ENCODE data around the gene NUTM2E.
"Not testable (repeated sequence)": the region's sequence is repeated elsewhere in the genome, so short reads cannot be mapped to it uniquely, and the experiment has no call there.

Gene NUTM2E

DNA sequence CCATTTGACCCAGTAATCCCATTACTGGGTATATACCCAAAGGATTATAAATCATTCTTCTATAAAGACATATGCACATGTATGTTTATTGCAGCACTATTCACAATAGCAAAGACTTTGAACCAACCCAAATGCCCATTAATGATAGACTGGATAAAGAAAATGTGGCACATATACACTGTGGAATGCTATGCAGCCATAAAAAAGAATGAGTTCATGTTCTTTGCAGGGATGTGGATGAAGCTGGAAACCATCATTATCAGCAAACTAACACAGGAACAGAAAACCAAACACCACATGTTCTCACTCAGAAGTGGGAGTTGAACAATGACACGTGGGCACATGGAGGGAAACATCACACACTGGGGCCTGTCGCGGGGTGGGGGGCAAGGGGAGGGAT is 7.3 kb downstream of the NUTM2E start:
- not testable (repeated sequence) for H3K79me2 ChIP-seq (ENCODE audit: insufficient read depth, low read length); H4K20me1 ChIP-seq (ENCODE audit: insufficient read depth, low read length); H3K27ac ChIP-seq (ENCODE audit: low read length)

DNA sequence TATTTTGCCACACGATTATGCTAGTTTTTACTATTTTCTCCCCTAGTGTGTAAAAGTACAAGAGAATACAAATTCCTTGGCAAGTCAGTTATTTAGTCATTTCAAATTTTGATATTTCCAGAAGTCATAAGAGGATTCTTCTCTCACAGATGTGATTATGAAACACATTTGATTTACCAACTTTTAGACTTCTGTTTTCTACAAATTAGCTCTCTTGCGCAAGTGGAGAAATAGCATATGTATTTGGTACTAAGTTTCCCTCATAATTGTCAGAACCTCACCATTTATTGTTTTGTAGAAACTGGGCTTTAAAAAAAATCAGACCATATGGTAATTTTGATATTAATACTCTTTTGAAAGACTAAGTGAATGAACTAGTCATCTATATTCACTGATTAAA is 9.4 kb downstream of the NUTM2E start:
- H3K4me1 ChIP-seq (ENCODE audit: insufficient read depth, low read length); H3K27ac ChIP-seq (ENCODE audit: low read length); H3K36me3 ChIP-seq (ENCODE audit: insufficient read depth, low read length); H3K4me3 ChIP-seq (ENCODE audit: low read depth in 1 of 2, low read length in 2 of 2); H3K4me2 ChIP-seq (ENCODE audit: insufficient read depth, low read length); DNase-seq; H3K27me3 ChIP-seq (ENCODE audit: insufficient read depth, low read length, poor library complexity); H4K20me1 ChIP-seq (ENCODE audit: insufficient read depth, low read length); ATAC-seq (ENCODE audit: insufficient read depth, low read depth); H2AFZ ChIP-seq (ENCODE audit: low read depth, low read length); H3K9ac ChIP-seq (ENCODE audit: low read depth, low read length); H3K9me3 ChIP-seq (ENCODE audit: insufficient read depth, low read length, severe bottlenecking); H3K79me2 ChIP-seq (ENCODE audit: insufficient read depth, low read length): not testable (repeated sequence)

More for the DNA sequence above, 7.3 kb downstream of the NUTM2E start:
- ATAC-seq (ENCODE audit: insufficient read depth, low read depth); H3K4me3 ChIP-seq (ENCODE audit: low read depth in 1 of 2, low read length in 2 of 2); H3K4me2 ChIP-seq (ENCODE audit: insufficient read depth, low read length); H3K36me3 ChIP-seq (ENCODE audit: insufficient read depth, low read length); H3K4me1 ChIP-seq (ENCODE audit: insufficient read depth, low read length); H3K27me3 ChIP-seq (ENCODE audit: insufficient read depth, low read length, poor library complexity); H3K9ac ChIP-seq (ENCODE audit: low read depth, low read length); H3K9me3 ChIP-seq (ENCODE audit: insufficient read depth, low read length, severe bottlenecking); H2AFZ ChIP-seq (ENCODE audit: low read depth, low read length); DNase-seq: not testable (repeated sequence)

DNA sequence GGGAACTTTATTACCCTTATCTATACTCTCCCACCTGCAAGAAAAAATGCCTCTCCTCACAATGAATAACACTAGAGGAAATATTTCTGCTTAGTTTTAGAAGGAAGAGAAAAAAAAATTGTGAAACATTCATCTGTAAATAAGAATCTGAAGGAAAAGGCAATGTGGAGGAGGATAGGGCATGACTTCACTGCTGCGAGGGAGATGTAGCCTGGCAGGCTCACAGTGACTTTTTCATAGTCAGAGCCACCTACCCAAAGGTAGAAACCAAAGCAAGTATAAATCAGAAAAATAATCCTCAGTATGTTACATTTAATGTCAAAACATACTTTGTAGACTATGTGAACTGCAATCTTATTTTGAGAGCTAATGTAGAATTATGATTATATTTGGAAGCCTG is 10.4 kb downstream of the NUTM2E start:
- H3K27ac ChIP-seq (ENCODE audit: low read length); H3K36me3 ChIP-seq (ENCODE audit: insufficient read depth, low read length); H3K9me3 ChIP-seq (ENCODE audit: insufficient read depth, low read length, severe bottlenecking); H2AFZ ChIP-seq (ENCODE audit: low read depth, low read length); H3K4me2 ChIP-seq (ENCODE audit: insufficient read depth, low read length); DNase-seq; H3K27me3 ChIP-seq (ENCODE audit: insufficient read depth, low read length, poor library complexity); H3K9ac ChIP-seq (ENCODE audit: low read depth, low read length); H4K20me1 ChIP-seq (ENCODE audit: insufficient read depth, low read length); H3K4me3 ChIP-seq (ENCODE audit: low read depth in 1 of 2, low read length in 2 of 2); ATAC-seq (ENCODE audit: insufficient read depth, low read depth); H3K4me1 ChIP-seq (ENCODE audit: insufficient read depth, low read length); H3K79me2 ChIP-seq (ENCODE audit: insufficient read depth, low read length): not testable (repeated sequence)

DNA sequence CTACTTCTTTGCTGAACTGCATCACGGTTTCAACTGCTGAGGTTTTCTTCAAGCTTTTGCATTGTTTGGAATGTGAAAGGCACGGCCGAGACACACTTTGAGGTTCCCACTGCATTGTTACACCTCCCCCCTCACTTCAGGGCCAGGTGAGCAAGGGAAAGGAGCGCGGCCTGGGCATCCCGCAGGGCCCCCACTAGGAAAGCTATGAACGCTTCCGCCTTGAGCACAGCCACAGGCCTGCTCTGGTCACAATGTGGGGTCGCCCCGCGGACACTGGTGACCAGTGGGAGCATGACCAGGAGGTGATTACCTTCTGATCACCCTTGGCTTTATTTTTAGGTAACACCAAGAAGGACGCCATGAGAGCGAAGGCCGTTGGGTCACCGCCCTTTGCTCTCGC is 11.9 kb downstream of the NUTM2E start:
- not testable (repeated sequence) for H4K20me1 ChIP-seq (ENCODE audit: insufficient read depth, low read length); H3K27me3 ChIP-seq (ENCODE audit: insufficient read depth, low read length, poor library complexity); H3K27ac ChIP-seq (ENCODE audit: low read length); H3K36me3 ChIP-seq (ENCODE audit: insufficient read depth, low read length); H3K4me3 ChIP-seq (ENCODE audit: low read depth in 1 of 2, low read length in 2 of 2); H3K4me1 ChIP-seq (ENCODE audit: insufficient read depth, low read length); H3K9me3 ChIP-seq (ENCODE audit: insufficient read depth, low read length, severe bottlenecking); DNase-seq; ATAC-seq (ENCODE audit: insufficient read depth, low read depth); H3K4me2 ChIP-seq (ENCODE audit: insufficient read depth, low read length); H3K79me2 ChIP-seq (ENCODE audit: insufficient read depth, low read length); H2AFZ ChIP-seq (ENCODE audit: low read depth, low read length); H3K9ac ChIP-seq (ENCODE audit: low read depth, low read length)

DNA sequence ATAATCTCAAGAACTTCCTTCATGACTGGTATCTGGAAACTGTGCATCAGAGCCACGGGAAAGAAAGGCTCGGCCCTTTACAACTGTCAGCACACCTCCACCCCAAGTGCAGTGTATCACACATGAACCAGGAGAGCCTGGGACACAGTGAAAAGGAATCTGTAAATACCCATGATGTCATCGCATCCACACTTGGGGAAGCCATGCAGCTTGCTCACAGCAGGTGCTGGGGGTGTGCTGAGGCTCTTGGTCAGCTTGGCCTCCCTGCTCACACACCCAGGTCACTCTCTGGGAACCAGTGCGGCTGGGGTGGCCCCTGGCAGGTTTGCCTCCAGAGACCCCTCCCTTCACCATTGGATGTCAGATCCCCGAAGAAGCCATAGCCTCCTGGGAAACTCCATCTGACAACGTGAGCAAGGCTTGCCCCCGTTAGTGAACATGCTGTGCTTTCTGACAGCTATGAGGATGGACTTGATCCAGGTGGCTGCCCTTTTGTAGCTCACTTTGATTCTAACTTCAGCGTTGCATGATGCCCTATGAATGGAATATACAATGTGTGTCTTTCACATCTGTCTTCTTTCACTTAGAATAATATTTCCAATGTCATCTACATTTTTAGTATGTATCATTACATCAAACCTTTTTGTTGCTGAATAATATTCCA is 26.8 kb downstream of the NUTM2E start:
- H3K36me3 ChIP-seq (ENCODE audit: insufficient read depth, low read length); H4K20me1 ChIP-seq (ENCODE audit: insufficient read depth, low read length); H2AFZ ChIP-seq (ENCODE audit: low read depth, low read length); H3K4me1 ChIP-seq (ENCODE audit: insufficient read depth, low read length); H3K4me2 ChIP-seq (ENCODE audit: insufficient read depth, low read length); H3K27me3 ChIP-seq (ENCODE audit: insufficient read depth, low read length, poor library complexity); H3K79me2 ChIP-seq (ENCODE audit: insufficient read depth, low read length); H3K4me3 ChIP-seq (ENCODE audit: low read depth in 1 of 2, low read length in 2 of 2); H3K9ac ChIP-seq (ENCODE audit: low read depth, low read length); DNase-seq; H3K9me3 ChIP-seq (ENCODE audit: insufficient read depth, low read length, severe bottlenecking); ATAC-seq (ENCODE audit: insufficient read depth, low read depth); H3K27ac ChIP-seq (ENCODE audit: low read length): not testable (repeated sequence)

DNA sequence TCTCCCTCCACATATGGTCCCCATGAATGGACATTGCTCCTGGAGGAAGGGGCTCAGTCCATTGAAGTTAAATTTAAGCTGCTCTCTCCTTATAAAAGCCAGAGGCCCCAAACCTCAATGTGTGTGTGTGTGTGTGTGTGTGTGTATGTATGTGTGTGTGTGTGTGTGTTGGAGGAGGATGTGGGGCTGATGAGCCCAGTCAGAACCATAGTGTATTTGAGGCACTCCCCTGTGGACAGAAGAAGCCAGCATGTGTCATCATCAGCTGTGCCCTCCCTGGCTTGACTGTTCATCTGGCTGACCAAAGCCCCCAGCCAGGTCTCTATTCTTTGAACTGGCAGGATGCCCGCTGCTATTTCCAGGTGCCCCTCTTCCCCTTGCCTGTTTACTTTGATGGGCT is 35.7 kb downstream of the NUTM2E start:
- not testable (repeated sequence) for H3K9me3 ChIP-seq (ENCODE audit: insufficient read depth, low read length, severe bottlenecking); H3K9ac ChIP-seq (ENCODE audit: low read depth, low read length); H3K36me3 ChIP-seq (ENCODE audit: insufficient read depth, low read length); ATAC-seq (ENCODE audit: insufficient read depth, low read depth); H3K27me3 ChIP-seq (ENCODE audit: insufficient read depth, low read length, poor library complexity); H4K20me1 ChIP-seq (ENCODE audit: insufficient read depth, low read length); H3K79me2 ChIP-seq (ENCODE audit: insufficient read depth, low read length); DNase-seq; H2AFZ ChIP-seq (ENCODE audit: low read depth, low read length); H3K4me1 ChIP-seq (ENCODE audit: insufficient read depth, low read length); H3K4me3 ChIP-seq (ENCODE audit: low read depth in 1 of 2, low read length in 2 of 2); H3K4me2 ChIP-seq (ENCODE audit: insufficient read depth, low read length); H3K27ac ChIP-seq (ENCODE audit: low read length)

DNA sequence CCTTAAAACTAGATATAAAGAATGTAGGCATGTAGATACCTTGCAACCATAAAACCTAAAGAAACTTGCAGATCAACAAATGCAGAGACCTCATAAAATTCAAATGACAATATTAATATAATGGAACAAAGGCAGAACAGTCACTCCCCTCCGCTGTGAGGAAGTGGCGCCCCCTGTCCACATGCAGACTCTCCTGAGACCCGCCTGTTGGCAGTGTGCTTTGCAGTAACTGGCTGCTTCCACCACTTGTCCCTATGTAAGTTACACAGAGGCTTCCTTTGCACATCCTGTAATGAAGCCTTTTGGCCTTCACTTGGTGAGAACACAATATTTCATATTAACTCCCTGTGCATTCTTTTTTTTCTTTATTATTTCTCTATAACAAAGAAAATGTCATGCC is 36.3 kb downstream of the NUTM2E start:
- not testable (repeated sequence) for H4K20me1 ChIP-seq (ENCODE audit: insufficient read depth, low read length); H3K4me3 ChIP-seq (ENCODE audit: low read depth in 1 of 2, low read length in 2 of 2); H3K9ac ChIP-seq (ENCODE audit: low read depth, low read length); H3K27ac ChIP-seq (ENCODE audit: low read length); H3K27me3 ChIP-seq (ENCODE audit: insufficient read depth, low read length, poor library complexity); H2AFZ ChIP-seq (ENCODE audit: low read depth, low read length); H3K4me1 ChIP-seq (ENCODE audit: insufficient read depth, low read length); H3K9me3 ChIP-seq (ENCODE audit: insufficient read depth, low read length, severe bottlenecking); H3K36me3 ChIP-seq (ENCODE audit: insufficient read depth, low read length); H3K79me2 ChIP-seq (ENCODE audit: insufficient read depth, low read length); H3K4me2 ChIP-seq (ENCODE audit: insufficient read depth, low read length)
- DNase-seq = peak; percentile 13
- peak; percentile 66; the same call in 2 of the 3 replicates for ATAC-seq (ENCODE audit: insufficient read depth, low read depth)

DNA sequence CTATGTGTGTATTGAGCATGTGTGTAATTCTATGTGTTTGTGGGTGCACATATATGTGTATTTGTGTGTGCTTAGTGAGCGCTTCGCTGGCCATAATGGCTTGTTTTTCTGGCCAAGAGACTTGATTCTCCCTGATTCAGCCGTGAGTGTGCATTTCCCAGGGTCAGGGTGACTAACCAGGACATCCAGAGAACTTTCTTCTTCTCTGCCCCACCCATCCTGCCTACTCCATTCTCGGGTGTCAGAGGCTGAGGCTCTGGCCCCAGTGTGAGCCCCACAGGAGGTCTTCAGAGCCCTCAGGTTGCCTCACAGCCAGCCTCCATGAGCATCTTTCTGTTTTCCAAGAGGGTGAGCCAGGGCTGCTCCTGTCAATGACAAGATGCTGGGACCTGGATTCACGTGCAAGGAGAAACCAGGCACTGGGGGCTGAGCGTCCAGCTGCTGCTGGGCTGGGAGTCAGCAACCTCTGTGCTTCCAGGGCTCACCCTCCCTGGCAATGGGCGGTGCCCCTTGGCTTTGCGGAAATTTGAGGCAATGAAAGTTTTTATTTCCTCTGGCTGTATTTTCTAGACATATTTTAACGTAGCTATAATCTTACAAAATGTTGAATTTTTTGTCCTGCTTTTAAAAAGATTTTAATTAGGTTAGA is 40.5 kb downstream of the NUTM2E start:
- not testable (repeated sequence) for H3K4me2 ChIP-seq (ENCODE audit: insufficient read depth, low read length); H3K79me2 ChIP-seq (ENCODE audit: insufficient read depth, low read length); H3K9me3 ChIP-seq (ENCODE audit: insufficient read depth, low read length, severe bottlenecking); H3K36me3 ChIP-seq (ENCODE audit: insufficient read depth, low read length); H3K9ac ChIP-seq (ENCODE audit: low read depth, low read length); H3K27ac ChIP-seq (ENCODE audit: low read length); H2AFZ ChIP-seq (ENCODE audit: low read depth, low read length); DNase-seq; H4K20me1 ChIP-seq (ENCODE audit: insufficient read depth, low read length); H3K27me3 ChIP-seq (ENCODE audit: insufficient read depth, low read length, poor library complexity); H3K4me3 ChIP-seq (ENCODE audit: low read depth in 1 of 2, low read length in 2 of 2); H3K4me1 ChIP-seq (ENCODE audit: insufficient read depth, low read length); ATAC-seq (ENCODE audit: insufficient read depth, low read depth)

Measured in DND-41 (cell line).